Retinal pigment epithelial cell (primary cell): ENCODE results near the gene EP400.

Experiments
- DNase-seq: peaks from one replicate; pipeline ENCODE4 v3.0.0-alpha.2; 2010; ENCODE audit warnings: low read depth
- H3K4me3 ChIP-seq: 2 replicates; pipeline ENCODE4 v1.5.1; 2011; ENCODE audit warnings: mild to moderate bottlenecking, low read length, control low read depth, moderate library complexity
- CTCF ChIP-seq: conservative IDR thresholded peaks from 2 replicates; pipeline ENCODE4 v1.5.1; 2011; ENCODE audit warnings: low read depth, low read length, control low read depth, inconsistent platforms

The EP400 gene

GRCh38 chr12:132067182-132067581, 117.4 kb downstream of the EP400 start:
- no peak for TF ChIP-seq CTCF
- DNase-seq, result no peak
- H3K4me3 ChIP-seq, result no peak overlapping the region

DNA sequence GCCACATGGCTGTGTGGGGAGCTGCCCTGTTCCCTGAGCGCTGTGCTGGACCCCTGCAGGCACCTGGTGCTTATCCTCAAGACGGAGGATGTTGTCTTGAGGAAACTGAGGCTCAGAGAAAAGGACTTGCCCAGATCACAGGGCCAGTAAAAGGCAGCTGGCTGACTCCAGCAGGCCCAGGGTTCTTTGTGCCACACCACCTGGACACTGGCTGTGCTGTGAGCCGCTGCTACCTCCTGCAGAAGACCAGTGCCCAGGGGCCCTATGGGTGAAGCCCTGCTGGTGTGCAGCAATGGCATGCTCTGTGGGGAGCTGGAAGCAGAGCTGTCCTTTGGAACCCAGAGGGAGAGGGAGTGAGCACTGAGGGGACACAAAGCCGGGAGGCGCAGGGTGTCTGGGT, 118.5 kb downstream of the EP400 start:
- no peak for DNase-seq
- H3K4me3 ChIP-seq, result no peak overlapping the region
- TF ChIP-seq CTCF, result no peak

DNA sequence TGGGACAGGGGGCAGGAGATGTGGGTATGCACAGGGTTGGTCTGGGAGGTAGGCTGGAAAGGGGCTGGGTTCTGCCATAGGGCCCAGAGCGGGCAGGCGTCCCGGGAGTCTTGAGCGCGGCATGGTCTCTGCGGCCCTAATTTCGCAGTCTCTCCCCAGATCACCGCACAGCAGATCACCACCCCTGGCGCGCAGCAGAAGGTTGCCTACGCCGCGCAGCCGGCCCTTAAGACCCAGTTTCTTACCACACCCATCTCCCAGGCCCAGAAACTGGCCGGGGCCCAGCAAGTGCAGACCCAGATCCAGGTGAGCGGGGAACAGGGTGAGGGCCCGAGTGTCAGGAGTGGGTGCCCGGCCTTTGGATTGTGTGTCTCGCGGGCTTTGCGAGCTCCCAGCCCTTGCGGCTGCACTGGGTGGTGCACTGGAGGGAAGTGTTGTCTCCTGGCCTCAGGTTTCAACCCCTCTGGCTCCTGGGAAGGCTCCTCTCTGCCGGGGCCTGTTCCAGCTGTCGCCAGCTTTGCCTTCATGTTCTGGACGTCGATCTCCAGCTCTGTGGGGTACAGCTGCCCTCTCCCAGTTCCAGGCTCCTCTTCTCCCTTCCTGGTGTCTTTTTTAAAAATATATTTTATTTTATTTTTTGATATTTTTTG, 119.7 kb downstream of the EP400 start:
- no peak for TF ChIP-seq CTCF
- H3K4me3 ChIP-seq, result no peak overlapping the region
- no peak for DNase-seq

- TF ChIP-seq CTCF, result no peak
- DNase-seq, result no peak
- no peak overlapping the region for H3K4me3 ChIP-seq
These were observed 120.6 kb downstream of the EP400 start for GRCh38 chr12:132070298-132070697.

GRCh38 chr12:132071040-132071810, 121.5 kb downstream of the EP400 start:
- no peak overlapping the region for H3K4me3 ChIP-seq
- no peak for DNase-seq
- no peak for TF ChIP-seq CTCF

DNA sequence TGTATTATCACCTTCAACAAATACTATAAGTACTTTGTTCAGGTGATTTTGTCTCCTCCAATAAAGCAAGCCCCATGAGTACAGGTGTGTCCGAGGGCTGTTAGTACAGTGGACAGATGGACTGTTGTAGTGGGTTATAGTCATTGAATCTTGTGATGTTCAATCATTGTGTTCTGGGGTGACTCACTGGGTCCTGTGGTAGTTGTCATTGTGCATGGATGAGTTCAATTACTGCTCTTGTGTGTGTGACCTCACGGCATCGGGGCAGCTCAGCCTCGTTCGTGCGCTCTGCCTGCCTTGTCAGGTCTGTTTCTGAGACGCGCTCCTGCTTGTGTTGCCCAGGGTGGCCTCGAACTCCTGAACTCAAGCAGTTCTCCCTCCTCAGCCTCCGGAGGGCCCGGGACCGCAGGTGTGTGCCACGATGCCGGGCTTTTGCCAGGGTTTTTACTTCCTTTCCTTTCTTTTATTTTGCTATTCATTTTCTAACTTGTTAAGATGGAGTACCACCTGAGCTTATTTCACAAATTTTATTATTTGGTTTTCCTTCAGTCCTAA, 122.2 kb downstream of the EP400 start:
- no peak overlapping the region for H3K4me3 ChIP-seq
- DNase-seq, result peak; percentile 8
- TF ChIP-seq CTCF, result no peak
